Activated naive CD4-positive, alpha-beta T cell treated with anti-CD3 and anti-CD28 coated beads, Interleukin-2, amount 50 U/mL, for 72 hours (primary cell): ENCODE measurements around the gene GNB2. TPM values are rescaled to one million over a fixed set of nuclear protein-coding genes. Genes with fewer than 3 reads are reported as not detected.

Experiments used
- ATAC-seq, 2 donors: fragments of 150-1000 bp; cut with Tn5 transposase; 2 replicates each; pipeline ENCODE4 v1.10.0; 2021; ENCODE audit warnings: mild to moderate bottlenecking in 2 of 2, moderate library complexity in 2 of 2
- DNase-seq, 2 donors: peaks; one replicate each; pipeline ENCODE4 v3.0.0; 2021 to 2022; ENCODE audit warnings: low spot score in 2 of 2
- H3K27ac Mint-ChIP-seq, 2 donors: one replicate each; pipeline ENCODE4 v1.8.0; 2022; ENCODE audit warnings: mild to moderate bottlenecking in 2 of 2, mixed read lengths in 2 of 2
- H3K36me3 Mint-ChIP-seq, 2 donors: one replicate each; pipeline ENCODE4 v1.8.0; 2022; ENCODE audit warnings: mixed read lengths in 2 of 2
- H3K9me3 Mint-ChIP-seq, 2 donors: one replicate each; pipeline ENCODE4 v1.8.0; 2022; ENCODE audit warnings: mixed read lengths in 2 of 2
- total RNA-seq, 2 donors: library from RNA; stranded (reverse); gene quantifications; one replicate each; pipeline ENCODE4 v1.2.3, GENCODE V29; 2022

The GNB2 gene
- total RNA-seq, result 100 to 1,000 TPM; 213 to 239 TPM

- DNase-seq (peak; percentile 100), ATAC-seq (peak; percentile 74 to 80)
- H3K27ac Mint-ChIP-seq, result peak within 1 kb of the TSS; percentile 93 to 97
- H3K9me3 Mint-ChIP-seq, result no peaks in the 10 kb centered on the region
- peaks cover 15 to 16% of the 10 kb centered on the region in 2 donors for H3K36me3 Mint-ChIP-seq
Measured at GRCh38 chr7:100673302-100673941, at the start of gene GNB2. Gene GNB2 (plus strand): TSS chr7:100673740. CDS start chr7:100676266, 2,526 bp downstream.

GRCh38 chr7:100623951-100624824 is 49.4 kb upstream of the GNB2 start:
- no peak for ATAC-seq
- Mint-ChIP-seq H3K36me3 (peaks cover 0 to 10% of the 10 kb centered on the region in 2 donors), H3K9me3 (no peaks in the 10 kb centered on the region), H3K27ac (peak overlapping the region in 1 of 2 donors; percentile 4)
- no peak for DNase-seq

- peak overlapping the region in 1 of 2 donors; percentile 65 for H3K27ac Mint-ChIP-seq
- ATAC-seq (no peak), DNase-seq (no peak)
- no peaks in the 10 kb centered on the region for H3K9me3 Mint-ChIP-seq
- peaks cover 0 to 10% of the 10 kb centered on the region in 2 donors for H3K36me3 Mint-ChIP-seq
Measured at GRCh38 chr7:100626055-100626454, 47.5 kb upstream of the GNB2 start.

- Mint-ChIP-seq H3K27ac (peak overlapping the region; percentile 50 to 65), H3K36me3 (peaks cover 0 to 10% of the 10 kb centered on the region in 2 donors), H3K9me3 (no peaks in the 10 kb centered on the region)
- DNase-seq (peak; percentile 79 to 81), ATAC-seq (peak; percentile 98 to 99)
Measured at GRCh38 chr7:100626530-100627237, 46.9 kb upstream of the GNB2 start.

GRCh38 chr7:100627238-100627549 is 46.3 kb upstream of the GNB2 start:
- Mint-ChIP-seq H3K36me3 (peaks cover 0 to 10% of the 10 kb centered on the region in 2 donors), H3K9me3 (no peaks in the 10 kb centered on the region), H3K27ac (peak overlapping the region in 1 of 2 donors; percentile 65)
- DNase-seq (no peak), ATAC-seq (no peak)

GRCh38 chr7:100629117-100629716 is 44.3 kb upstream of the GNB2 start:
- ATAC-seq (no peak), DNase-seq (peak in 1 of 2 donors; percentile 45)
- Mint-ChIP-seq H3K9me3 (no peaks in the 10 kb centered on the region), H3K36me3 (peaks cover 5 to 11% of the 10 kb centered on the region in 2 donors), H3K27ac (no peak overlapping the region)

GRCh38 chr7:100630066-100630465 is 43.5 kb upstream of the GNB2 start:
- peaks cover 6 to 9% of the 10 kb centered on the region in 2 donors for H3K36me3 Mint-ChIP-seq
- no peak for ATAC-seq
- no peaks in the 10 kb centered on the region for H3K9me3 Mint-ChIP-seq
- H3K27ac Mint-ChIP-seq, result no peak overlapping the region
- no peak for DNase-seq

- ATAC-seq, result peak; percentile 73 to 80
Measured at GRCh38 chr7:100632951-100633717, 40.4 kb upstream of the GNB2 start.

GRCh38 chr7:100639995-100640516 is 33.5 kb upstream of the GNB2 start:
- peak overlapping the region in 1 of 2 donors; percentile 39 for H3K27ac Mint-ChIP-seq
- no peaks in the 10 kb centered on the region for H3K9me3 Mint-ChIP-seq
- DNase-seq (no peak), ATAC-seq (no peak)
- no peaks in the 10 kb centered on the region for H3K36me3 Mint-ChIP-seq

More at GRCh38 chr7:100632951-100633717, 40.4 kb upstream of the GNB2 start:
- H3K27ac Mint-ChIP-seq, result peak overlapping the region; percentile 91 to 97
- DNase-seq, result peak; percentile 67 to 77
- no peaks in the 10 kb centered on the region for H3K9me3 Mint-ChIP-seq
- H3K36me3 Mint-ChIP-seq, result peaks cover 6 to 9% of the 10 kb centered on the region in 2 donors

- H3K36me3 Mint-ChIP-seq, result no peaks in the 10 kb centered on the region
- no peaks in the 10 kb centered on the region for H3K9me3 Mint-ChIP-seq
- no peak for ATAC-seq
- DNase-seq, result no peak
- peak overlapping the region in 1 of 2 donors; percentile 39 for H3K27ac Mint-ChIP-seq
Measured at GRCh38 chr7:100640517-100641440, 32.8 kb upstream of the GNB2 start.

- ATAC-seq, result no peak
- DNase-seq, result no peak
- Mint-ChIP-seq H3K9me3 (no peaks in the 10 kb centered on the region), H3K27ac (peak within 1 kb of the TSS; percentile 37 to 39), H3K36me3 (no peaks in the 10 kb centered on the region)
Measured at GRCh38 chr7:100641463-100641859, 32.1 kb upstream of the GNB2 start, which contains the start of gene TFR2. Gene TFR2 (minus strand): TSS chr7:100641552. CDS start chr7:100641509, 43 bp downstream.

- ATAC-seq, result no peak
- DNase-seq, result no peak
- Mint-ChIP-seq H3K27ac (peak overlapping the region in 1 of 2 donors; percentile 37), H3K9me3 (no peaks in the 10 kb centered on the region), H3K36me3 (no peaks in the 10 kb centered on the region)
Measured at GRCh38 chr7:100641860-100642533, 31.5 kb upstream of the GNB2 start.

GRCh38 chr7:100642534-100642907 is 31.0 kb upstream of the GNB2 start:
- Mint-ChIP-seq H3K9me3 (no peaks in the 10 kb centered on the region), H3K36me3 (no peaks in the 10 kb centered on the region), H3K27ac (no peak overlapping the region)
- DNase-seq, result peak in 1 of 2 donors; percentile 47
- peak; percentile 45 to 85 for ATAC-seq

GRCh38 chr7:100649826-100650565 is 23.5 kb upstream of the GNB2 start:
- no peak overlapping the region for H3K27ac Mint-ChIP-seq
- no peaks in the 10 kb centered on the region for H3K9me3 Mint-ChIP-seq
- H3K36me3 Mint-ChIP-seq, result peaks cover 0 to 9% of the 10 kb centered on the region in 2 donors
- DNase-seq, result no peak
- no peak for ATAC-seq
